Measurements from ENCODE around the gene MCRIP2.

DNA sequence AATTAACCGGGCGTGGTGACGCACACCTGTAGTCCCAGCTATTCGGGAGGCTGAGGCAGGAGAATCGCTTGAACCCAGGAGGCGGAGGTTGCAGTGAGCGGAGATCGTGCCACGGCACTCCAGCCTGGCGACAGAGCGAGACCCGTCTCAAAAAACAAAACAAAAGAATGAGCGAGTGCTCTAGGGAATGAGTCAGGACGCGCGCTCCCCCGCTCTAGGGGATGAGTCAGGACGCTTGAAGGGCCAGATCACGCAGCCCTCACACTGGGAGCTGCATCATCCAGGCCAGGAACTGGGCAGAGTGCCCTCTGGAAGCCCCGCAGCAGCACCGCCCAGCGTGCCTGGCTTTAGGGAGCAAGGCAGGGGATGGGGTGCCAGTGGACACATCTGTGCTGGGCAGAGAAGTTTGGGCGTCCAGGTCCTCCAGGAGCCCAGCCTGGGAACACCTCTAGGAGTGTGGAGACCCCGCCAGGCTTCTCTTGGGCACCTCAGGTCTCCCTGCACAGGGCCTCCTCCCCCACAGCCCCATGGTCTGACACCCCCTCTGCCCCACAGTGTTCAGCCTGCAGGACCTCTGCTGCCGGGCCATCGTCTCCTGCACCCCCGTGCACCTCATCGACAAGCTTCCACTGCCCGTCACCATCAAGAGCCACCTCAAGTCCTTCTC is 14.7 kb upstream of the MCRIP2 start:
- TF ChIP-seq CTCF (IDR thresholded peaks at IDR 0.05; ENCODE audit: low read length), result no peak
- no peak for TF ChIP-seq EZH2 (IDR thresholded peaks at IDR 0.05; ENCODE audit: borderline replicate concordance, low read length)
